ENCODE data around the gene RNU2-1.
"Not testable (repeated sequence)": the region's sequence is repeated elsewhere in the genome, so short reads cannot be mapped to it uniquely, and the experiment has no call there.

The RNU2-1 gene

DNA sequence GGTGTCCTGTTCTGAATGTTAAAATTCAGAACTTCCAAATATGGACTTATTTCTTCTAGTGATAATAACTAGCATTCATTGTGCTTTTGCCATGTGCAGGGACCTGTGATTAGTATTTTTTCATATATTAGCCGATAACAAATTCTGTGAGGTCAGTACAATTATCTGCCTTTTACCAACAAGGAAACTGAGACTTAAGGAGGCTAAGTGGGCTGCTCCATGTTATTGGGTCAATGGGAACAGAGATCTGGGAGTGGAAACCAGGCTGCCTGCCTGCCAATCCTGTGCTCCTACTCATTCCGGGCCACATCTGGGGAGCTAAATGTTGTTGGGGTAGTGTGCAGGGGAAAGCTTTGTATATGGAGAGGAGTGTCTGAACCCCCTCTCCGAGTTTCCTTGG lies 18.4 kb downstream of the RNU2-1 start:
- no peak for DNase-seq

DNA sequence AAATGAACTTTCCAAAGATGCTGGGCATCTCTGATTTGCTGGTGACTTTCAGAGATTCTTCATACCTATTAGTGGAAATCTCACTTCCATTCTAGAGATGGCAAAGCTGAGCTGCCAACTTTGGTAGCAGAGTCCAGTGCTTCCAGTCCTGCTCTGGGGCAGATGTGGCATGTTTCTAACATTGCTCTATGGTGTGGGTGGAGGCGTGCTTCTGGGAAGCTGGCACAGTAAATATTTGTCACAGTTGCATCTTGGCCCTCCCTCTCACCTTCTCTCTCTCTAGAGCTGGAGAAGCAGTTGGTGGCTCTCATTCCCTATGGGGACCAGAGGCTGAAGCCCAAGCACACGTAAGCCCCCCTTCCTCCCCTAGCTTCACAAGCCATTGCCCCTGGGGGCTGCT lies 20.2 kb downstream of the RNU2-1 start:
- DNase-seq = no peak

DNA sequence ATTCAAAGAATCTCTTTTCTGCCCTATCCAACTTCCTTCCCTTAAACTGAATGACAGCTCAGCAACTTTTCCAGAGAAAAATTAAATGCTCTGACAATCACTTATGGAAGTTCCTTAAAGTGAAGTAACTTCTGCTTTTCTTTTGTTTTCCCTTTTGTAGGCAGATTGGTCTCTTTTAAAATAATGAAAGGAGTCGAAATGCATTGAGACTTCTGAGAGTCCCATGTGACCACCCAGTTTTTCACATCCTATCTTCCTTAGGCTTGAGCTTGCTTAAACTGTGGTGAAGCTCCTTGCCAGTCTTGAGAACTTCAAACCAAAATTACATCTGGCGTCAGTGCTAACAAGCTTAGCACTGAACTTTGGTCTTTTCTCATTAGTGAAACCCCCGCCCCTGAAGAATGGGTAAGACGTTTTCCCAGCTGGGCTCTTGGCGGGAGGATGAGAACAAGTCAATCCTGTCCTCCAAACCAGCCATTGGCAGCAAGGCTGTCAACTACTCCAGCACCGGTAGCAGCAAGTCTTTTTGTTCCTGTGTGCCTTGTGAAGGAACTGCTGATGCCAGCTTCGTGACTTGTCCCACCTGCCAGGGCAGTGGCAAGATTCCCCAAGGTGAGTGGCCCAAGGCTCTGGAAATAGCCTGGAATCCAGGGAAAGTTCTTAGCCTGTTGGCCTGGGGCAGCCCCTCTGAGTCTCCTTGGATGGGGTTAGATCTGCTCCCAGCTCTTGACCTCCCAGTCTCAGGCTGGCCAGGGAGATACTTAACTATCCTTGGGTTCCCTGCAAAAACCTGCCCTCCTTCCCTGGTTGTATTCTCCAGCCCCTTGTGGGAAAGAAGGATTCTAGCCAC lies 20.9 kb downstream of the RNU2-1 start:
- no peak for DNase-seq

DNA sequence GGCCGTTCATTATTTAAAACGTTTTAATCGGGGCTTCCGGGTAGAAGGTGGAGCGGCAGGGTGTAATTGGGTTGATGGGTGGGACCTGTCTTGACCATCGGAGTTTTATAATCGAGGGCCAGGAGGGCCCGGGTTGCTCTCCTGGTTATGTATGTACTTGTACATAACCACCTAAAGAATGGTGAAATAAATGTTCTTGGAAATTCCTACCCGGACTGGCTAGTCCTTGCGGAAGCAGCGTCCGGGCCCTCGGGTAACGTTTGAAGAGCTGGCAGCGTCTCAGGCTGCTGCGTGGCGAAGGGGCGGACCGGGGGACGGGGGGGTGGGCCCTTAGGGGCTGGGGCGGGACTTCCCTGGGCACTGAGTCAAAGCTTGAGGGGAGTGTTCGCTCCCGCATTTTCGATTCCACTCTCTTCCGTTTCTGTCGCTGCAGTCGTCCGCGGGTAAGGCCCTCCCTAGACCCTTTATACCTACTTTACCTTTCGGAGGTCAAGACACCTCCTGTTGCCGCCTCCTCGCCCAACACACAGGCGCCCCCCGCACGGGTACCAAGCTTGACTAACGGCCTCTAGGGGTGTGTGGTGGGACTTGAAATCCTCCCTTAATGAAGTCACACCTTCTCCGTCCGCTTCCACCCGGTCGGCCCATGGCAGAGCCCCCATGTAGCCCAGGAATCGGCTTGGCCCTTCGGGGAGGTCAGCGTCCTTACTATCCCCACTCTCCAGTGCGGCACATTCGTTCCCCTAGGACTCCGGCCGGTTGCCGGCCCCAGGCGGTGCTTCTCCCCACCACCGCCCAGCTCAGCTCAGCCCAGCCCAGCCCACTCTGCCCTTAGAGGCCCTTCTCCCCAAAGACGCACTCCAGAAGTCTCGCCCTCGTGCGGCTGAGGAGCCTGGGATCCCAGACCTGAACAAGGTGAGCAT lies 22.0 kb downstream of the RNU2-1 start, which contains the start of gene TMEM106A:
Gene TMEM106A (plus strand): TSS at position 396 of the 923 bp plus-strand sequence. CDS start 1,167 bp downstream, outside the sequence.
- no peak for DNase-seq

DNA sequence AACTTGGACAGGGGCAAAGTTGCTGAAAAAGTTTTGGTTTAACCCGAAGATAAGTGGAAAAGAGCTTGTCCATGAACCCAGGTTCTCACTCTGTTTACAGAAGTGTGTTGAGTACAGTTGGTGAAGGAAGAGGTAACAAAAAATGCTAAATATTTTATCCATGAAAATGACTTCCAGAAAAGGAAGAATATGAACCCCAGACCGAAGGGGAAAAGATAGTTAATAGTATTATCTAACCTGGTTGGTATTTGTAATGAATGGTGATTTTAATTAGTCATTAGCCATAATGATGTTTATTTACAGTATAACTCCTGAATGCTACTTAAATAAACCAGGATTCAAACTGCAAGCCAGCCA lies 22.7 kb downstream of the RNU2-1 start:
- no peak for DNase-seq

DNA sequence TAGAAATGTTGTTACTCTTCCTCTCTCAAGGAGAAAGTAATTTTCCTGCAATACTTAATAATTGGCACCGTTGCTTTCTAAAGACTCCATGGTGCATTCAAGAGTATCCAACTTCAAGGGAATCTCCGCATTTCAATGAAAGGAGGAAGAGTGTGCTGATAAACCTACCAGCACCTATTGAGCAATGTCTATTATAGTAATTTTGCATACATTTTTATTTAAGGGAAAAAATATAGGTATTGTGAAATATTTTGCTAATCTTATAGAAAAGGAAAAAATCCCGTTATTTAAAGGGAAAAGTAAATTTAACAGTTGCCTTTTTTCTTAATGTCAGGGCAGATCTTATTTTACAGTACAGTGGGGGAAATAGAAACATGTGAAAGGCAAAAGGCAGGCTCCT lies 23.2 kb downstream of the RNU2-1 start:
- DNase-seq = no peak

DNA sequence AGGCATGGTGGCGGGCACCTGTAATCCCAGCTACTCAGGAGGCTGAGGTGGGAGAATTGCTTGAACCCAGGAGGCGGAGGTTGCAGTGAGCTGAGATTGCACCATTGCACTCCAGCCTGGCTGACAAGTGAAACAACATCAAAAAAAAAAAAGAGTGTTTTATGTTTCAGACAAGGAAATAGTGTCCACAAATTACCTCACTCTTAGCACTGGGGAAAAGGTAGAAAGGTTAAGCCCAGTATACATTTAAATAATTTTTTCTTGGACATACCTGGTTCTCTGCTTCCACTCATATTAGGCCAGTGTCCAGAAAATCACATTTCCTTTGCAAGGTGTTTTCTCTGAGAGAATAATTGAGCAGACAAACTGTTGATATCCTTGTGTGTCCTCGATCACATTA lies 30.8 kb downstream of the RNU2-1 start:
- DNase-seq = not testable (repeated sequence)

DNA sequence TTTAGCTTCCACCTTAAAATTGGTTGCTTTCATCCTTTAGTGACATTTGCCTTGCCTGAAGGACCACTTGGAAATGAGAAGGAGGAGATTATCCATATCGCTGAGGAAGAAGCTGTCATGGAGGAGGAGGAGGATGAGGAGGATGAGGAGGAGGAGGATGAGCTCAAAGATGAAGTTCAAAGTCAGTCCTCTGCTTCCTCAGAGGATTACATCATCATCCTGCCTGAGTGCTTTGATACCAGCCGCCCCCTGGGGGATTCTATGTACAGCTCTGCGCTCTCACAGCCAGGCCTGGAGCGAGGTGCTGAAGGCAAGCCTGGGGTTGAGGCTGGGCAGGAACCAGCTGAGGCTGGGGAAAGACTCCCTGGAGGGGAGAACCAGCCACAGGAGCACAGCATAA lies 33.6 kb downstream of the RNU2-1 start:
- no peak for DNase-seq

DNA sequence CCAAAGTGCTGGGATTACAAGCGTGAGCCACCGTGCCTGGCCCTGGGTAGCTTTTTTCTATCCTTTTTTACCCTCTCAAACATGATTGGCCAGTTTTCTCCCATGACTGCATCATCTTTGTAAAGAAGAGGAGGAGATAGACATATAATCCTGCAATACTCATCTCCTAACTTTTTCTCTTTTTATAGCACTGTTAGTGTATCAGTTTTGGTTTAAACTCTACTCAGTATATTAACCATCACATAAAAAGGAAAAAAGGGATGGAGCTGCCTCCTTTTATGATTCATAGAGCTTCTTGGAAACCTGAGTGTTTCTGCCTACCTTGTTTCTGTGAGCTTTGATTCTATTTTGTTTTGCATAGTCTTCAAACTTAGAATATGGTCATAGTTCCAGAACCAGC lies 34.1 kb downstream of the RNU2-1 start:
- DNase-seq = no peak

DNA sequence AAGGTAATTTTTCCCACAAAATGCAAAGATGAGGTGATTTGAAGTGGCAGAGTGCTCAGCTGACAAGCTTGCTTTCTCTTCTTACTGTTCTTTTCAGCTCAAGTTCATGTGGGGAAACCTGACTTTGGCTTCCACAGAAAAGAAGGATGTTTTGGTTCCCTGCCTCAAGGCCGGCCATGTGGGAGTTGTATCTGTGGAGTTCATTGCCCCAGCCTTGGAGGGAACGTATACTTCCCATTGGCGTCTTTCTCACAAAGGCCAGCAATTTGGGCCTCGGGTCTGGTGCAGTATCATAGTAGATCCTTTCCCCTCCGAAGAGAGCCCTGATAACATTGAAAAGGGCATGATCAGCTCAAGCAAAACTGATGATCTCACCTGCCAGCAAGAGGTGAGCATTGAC lies 40.5 kb downstream of the RNU2-1 start:
- no peak for DNase-seq

DNA sequence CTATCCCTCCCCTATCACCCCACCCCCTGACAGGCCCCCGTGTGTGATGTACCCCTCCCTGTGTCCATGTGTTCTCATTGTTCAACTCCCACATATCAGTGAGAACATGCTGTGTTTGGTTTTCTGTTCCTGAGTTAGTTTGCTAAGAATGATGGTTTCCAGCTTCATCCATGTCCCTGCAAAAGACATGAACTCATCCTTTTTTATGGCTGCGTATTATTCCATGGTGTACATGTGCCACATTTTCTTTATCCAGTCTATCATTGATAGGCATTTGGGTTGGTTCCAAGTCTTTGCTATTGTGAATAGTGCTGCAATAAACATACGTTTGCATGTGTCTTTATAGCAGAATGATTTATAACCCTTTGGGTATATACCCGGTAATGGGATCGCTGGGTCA lies 47.1 kb downstream of the RNU2-1 start:
- DNase-seq = not testable (repeated sequence)

DNA sequence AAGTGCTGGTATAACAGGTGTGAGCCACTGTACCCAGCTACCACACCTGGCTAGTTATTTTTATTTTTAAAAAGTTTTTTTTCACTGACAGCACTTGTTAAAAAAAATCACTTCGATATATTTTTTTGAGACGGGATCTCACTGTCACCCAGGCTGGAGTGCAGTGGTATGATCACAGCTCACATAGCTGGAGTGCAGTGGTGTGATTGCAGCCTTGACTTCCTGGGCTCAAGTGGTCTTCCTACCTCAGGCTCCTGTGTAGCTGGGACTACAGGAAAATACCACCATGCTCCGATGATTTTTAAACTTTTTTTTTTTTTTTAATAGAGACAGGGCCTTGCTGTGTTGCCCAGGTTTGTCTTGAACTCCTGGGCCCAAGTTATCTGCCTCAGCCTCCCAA lies 49.9 kb downstream of the RNU2-1 start:
- no peak for DNase-seq
